RWPE2 (cell line): ENCODE results near the gene RNF220.

Experiments used
- ATAC-seq: fragments of 200-7000 bp; cut with Tn5 transposase; 3 replicates; pipeline ENCODE4 v1.9.1; 2021; ENCODE audit warnings: low read depth
- DNase-seq: peaks from one replicate; pipeline ENCODE4 v3.0.0-alpha.2; 2020; ENCODE audit warnings: low spot score
- H3K27ac ChIP-seq: fragments of 450-650 bp; 2 replicates; pipeline ENCODE4 v1.5.1; 2017; ENCODE audit warnings: mild to moderate bottlenecking; ENCODE audit not compliant: poor library complexity, severe bottlenecking
- H3K27me3 ChIP-seq: fragments of 250-450 bp; sonication (Bioruptor Pico); 2 replicates; pipeline ENCODE4 v1.5.1; 2021; ENCODE audit warnings: mild to moderate bottlenecking, moderate library complexity; ENCODE audit not compliant: insufficient read depth, poor library complexity, severe bottlenecking
- H3K36me3 ChIP-seq: fragments of 250-450 bp; sonication (Bioruptor Pico); 2 replicates; pipeline ENCODE4 v1.5.1; 2020; ENCODE audit warnings: low read depth, mild to moderate bottlenecking, moderate library complexity
- H3K4me1 ChIP-seq: fragments of 250-450 bp; sonication (Bioruptor Pico); 2 replicates; pipeline ENCODE4 v1.5.1; 2021; ENCODE audit warnings: mild to moderate bottlenecking, moderate library complexity; ENCODE audit not compliant: insufficient read depth, poor library complexity, severe bottlenecking
- H3K4me3 ChIP-seq: fragments of 250-450 bp; sonication (Bioruptor Pico); 2 replicates; pipeline ENCODE4 v1.5.1; 2021; ENCODE audit warnings: mild to moderate bottlenecking, moderate library complexity; ENCODE audit not compliant: severe bottlenecking
- H3K9me3 ChIP-seq: fragments of 250-450 bp; sonication (Bioruptor Pico); 2 replicates; pipeline ENCODE4 v1.5.1; 2021; ENCODE audit warnings: mild to moderate bottlenecking, moderate library complexity; ENCODE audit not compliant: severe bottlenecking
- CTCF ChIP-seq: fragments of 450-650 bp; IDR thresholded peaks from one replicate; pipeline ENCODE4 v1.5.1; 2017; ENCODE audit warnings: mild to moderate bottlenecking, moderate library complexity; ENCODE audit not compliant: poor library complexity, severe bottlenecking

Gene RNF220

GRCh38 chr1:44630116-44630515, 225.1 kb downstream of the RNF220 start:
- no peaks in the 10 kb centered on the region for H3K27me3 ChIP-seq
- no peak overlapping the region for H3K4me3 ChIP-seq
- no peak for TF ChIP-seq CTCF
- ATAC-seq (no peak), DNase-seq (no peak)
- peaks cover 24% of the 10 kb centered on the region for H3K36me3 ChIP-seq
- no peaks in the 10 kb centered on the region for H3K9me3 ChIP-seq
- H3K27ac ChIP-seq = peak overlapping the region; percentile 46
- peaks cover 11% of the 10 kb centered on the region for H3K4me1 ChIP-seq

GRCh38 chr1:44631333-44631646, 226.2 kb downstream of the RNF220 start:
- no peak for DNase-seq
- Histone ChIP-seq H3K36me3 (peaks cover 36% of the 10 kb centered on the region), H3K27ac (peak overlapping the region; percentile 82), H3K27me3 (no peaks in the 10 kb centered on the region), H3K9me3 (no peaks in the 10 kb centered on the region), H3K4me3 (peak overlapping the region; percentile 94), H3K4me1 (peaks cover 11% of the 10 kb centered on the region)
- no peak for TF ChIP-seq CTCF
- peak; percentile 9; the same call in 2 of the 3 replicates for ATAC-seq

- Histone ChIP-seq H3K4me1 (peaks cover 15% of the 10 kb centered on the region), H3K9me3 (no peaks in the 10 kb centered on the region), H3K36me3 (peaks cover 42% of the 10 kb centered on the region), H3K4me3 (peak overlapping the region; percentile 94), H3K27ac (peak overlapping the region; percentile 82), H3K27me3 (no peaks in the 10 kb centered on the region)
- TF ChIP-seq CTCF = no peak
- ATAC-seq = peak; percentile 79
- peak; percentile 82 for DNase-seq
Measured at GRCh38 chr1:44631647-44632539, 226.8 kb downstream of the RNF220 start.

- no peaks in the 10 kb centered on the region for H3K9me3 ChIP-seq
- H3K27ac ChIP-seq = peak overlapping the region; percentile 82
- H3K4me3 ChIP-seq = peak overlapping the region; percentile 94
- H3K36me3 ChIP-seq = peaks cover 48% of the 10 kb centered on the region
- H3K4me1 ChIP-seq = peaks cover 18% of the 10 kb centered on the region
- H3K27me3 ChIP-seq = no peaks in the 10 kb centered on the region
- no peak for TF ChIP-seq CTCF
- ATAC-seq = no peak
- DNase-seq = no peak
Measured at GRCh38 chr1:44632598-44632997, 227.5 kb downstream of the RNF220 start.

- DNase-seq (no peak), ATAC-seq (no peak)
- H3K27ac ChIP-seq = no peak overlapping the region
- H3K4me3 ChIP-seq = no peak overlapping the region
- no peaks in the 10 kb centered on the region for H3K9me3 ChIP-seq
- H3K27me3 ChIP-seq = no peaks in the 10 kb centered on the region
- H3K36me3 ChIP-seq = peaks cover 69% of the 10 kb centered on the region
- peaks cover 12% of the 10 kb centered on the region for H3K4me1 ChIP-seq
- no peak for TF ChIP-seq CTCF
Measured at GRCh38 chr1:44634606-44635189, 229.6 kb downstream of the RNF220 start.
